Right hindlimb (tissue), 1 donor: Measurements from ENCODE around the gene PKNOX2.

Experiments used
- DNase-seq: peaks from one replicate; pipeline ENCODE4 v3.0.0-alpha.2; 2018

Gene PKNOX2

GRCh38 chr11:125155100-125155444, 9.5 kb upstream of the PKNOX2 start:
- DNase-seq = no peak

- no peak for DNase-seq
Measured at GRCh38 chr11:125155767-125156166, 8.8 kb upstream of the PKNOX2 start.

GRCh38 chr11:125156346-125157117, 8.0 kb upstream of the PKNOX2 start:
- DNase-seq = no peak

GRCh38 chr11:125157118-125157733, 7.3 kb upstream of the PKNOX2 start:
- DNase-seq = no peak

- DNase-seq = peak; percentile 1
Measured at GRCh38 chr11:125157953-125158680, 6.4 kb upstream of the PKNOX2 start.

GRCh38 chr11:125162743-125163142, 1.8 kb upstream of the PKNOX2 start:
- peak; percentile 9 for DNase-seq

- DNase-seq = peak; percentile 26
Measured at GRCh38 chr11:125163431-125164063, 1.0 kb upstream of the PKNOX2 start.

GRCh38 chr11:125164091-125164421, 495 bp upstream of the PKNOX2 start:
- DNase-seq = no peak

- peak; percentile 56 for DNase-seq
Measured at GRCh38 chr11:125165111-125165842, 726 bp downstream of the PKNOX2 start.

- peak; percentile 37 for DNase-seq
Measured at GRCh38 chr11:125165843-125166763, 1.6 kb downstream of the PKNOX2 start.

- DNase-seq = no peak
Measured at GRCh38 chr11:125166764-125167291, 2.3 kb downstream of the PKNOX2 start.

- peak; percentile 61 for DNase-seq
Measured at GRCh38 chr11:125167292-125167953, 2.9 kb downstream of the PKNOX2 start.

GRCh38 chr11:125167954-125168835, 3.6 kb downstream of the PKNOX2 start:
- DNase-seq = peak; percentile 40

- peak; percentile 45 for DNase-seq
Measured at GRCh38 chr11:125168918-125169456, 4.4 kb downstream of the PKNOX2 start.

- DNase-seq = peak; percentile 59
Measured at GRCh38 chr11:125170001-125170509, 5.5 kb downstream of the PKNOX2 start.

- DNase-seq = peak; percentile 87
Measured at GRCh38 chr11:125170510-125171031, 6.0 kb downstream of the PKNOX2 start.

- DNase-seq = no peak
Measured at GRCh38 chr11:125171974-125172373, 7.4 kb downstream of the PKNOX2 start.

GRCh38 chr11:125173027-125173426, 8.5 kb downstream of the PKNOX2 start:
- no peak for DNase-seq

GRCh38 chr11:125173556-125173955, 9.0 kb downstream of the PKNOX2 start:
- no peak for DNase-seq
